HEK293 (cell line): ENCODE measurements around the gene RCAN2.

Source experiments
- CTCF ChIP-seq: fragments of 450-650 bp; formaldehyde crosslinking; IDR thresholded peaks from 2 replicates; pipeline ENCODE4 v1.5.1; 2016; ENCODE audit warnings: missing biosample characterization, missing genetic modification characterization
- PRDM1 ChIP-seq: fragments of 450-650 bp; formaldehyde crosslinking; IDR thresholded peaks from 2 replicates; pipeline ENCODE4; 2016; ENCODE audit warnings: missing biosample characterization, missing genetic modification characterization
- PRDM4 ChIP-seq: fragments of 450-650 bp; formaldehyde crosslinking; IDR thresholded peaks from 2 replicates; pipeline ENCODE4 v1.5.1; 2017; ENCODE audit warnings: missing biosample characterization, missing genetic modification characterization
- ZNF530 ChIP-seq: fragments of 450-650 bp; formaldehyde crosslinking; IDR thresholded peaks from 2 replicates; pipeline ENCODE4 v1.5.1; 2016; ENCODE audit warnings: low read depth, missing biosample characterization, missing genetic modification characterization
- ZNF544 ChIP-seq: fragments of 450-650 bp; formaldehyde crosslinking; IDR thresholded peaks from 2 replicates; pipeline ENCODE4 v1.5.0; 2017; ENCODE audit warnings: missing biosample characterization, missing genetic modification characterization

- TF ChIP-seq ZNF544 (tag by site-specific recombination) (no peak), PRDM1 (no peak), CTCF (no peak), PRDM4 (tag by site-specific recombination) (no peak), ZNF530 (no peak)
Measured at GRCh38 chr6:46246081-46246480, 245.2 kb downstream of the RCAN2 start.
